HEK293T (cell line): Measurements from ENCODE around the gene SENP8.

Experiments used
- ARNT ChIP-seq: fragments of 450-650 bp; IDR thresholded peaks from 2 replicates; pipeline ENCODE4 v1.6.1; 2017; ENCODE audit warnings: mild to moderate bottlenecking
- BHLHE40 ChIP-seq: fragments of 450-650 bp; IDR thresholded peaks from 2 replicates; pipeline ENCODE4 v1.6.1; 2016; ENCODE audit warnings: mild to moderate bottlenecking, moderate library complexity, borderline replicate concordance
- ELF4 ChIP-seq: fragments of 450-650 bp; IDR thresholded peaks from 2 replicates; pipeline ENCODE4 v1.6.1; 2017; ENCODE audit warnings: antibody characterized with exemption
- FOXK2 ChIP-seq: fragments of 450-650 bp; IDR thresholded peaks from 2 replicates; pipeline ENCODE4 v1.6.1; 2016; ENCODE audit warnings: mild to moderate bottlenecking
- FOXM1 ChIP-seq: fragments of 450-650 bp; IDR thresholded peaks from 2 replicates; pipeline ENCODE4 v1.6.1; 2017; ENCODE audit warnings: mild to moderate bottlenecking, borderline replicate concordance
- HDGF ChIP-seq: fragments of 450-650 bp; IDR thresholded peaks from 2 replicates; pipeline ENCODE4 v1.6.1; 2017; ENCODE audit warnings: antibody characterized with exemption, borderline replicate concordance
- LEF1 ChIP-seq: fragments of 450-650 bp; IDR thresholded peaks from 2 replicates; pipeline ENCODE4 v1.6.1; 2017; ENCODE audit warnings: mild to moderate bottlenecking, borderline replicate concordance
- NFRKB ChIP-seq: fragments of 450-650 bp; IDR thresholded peaks from 2 replicates; pipeline ENCODE4 v1.6.1; 2016; ENCODE audit warnings: mild to moderate bottlenecking, moderate library complexity
- SP1 ChIP-seq: fragments of 450-650 bp; IDR thresholded peaks from 2 replicates; pipeline ENCODE4 v1.6.1; 2017
- SUZ12 ChIP-seq: fragments of 450-650 bp; IDR thresholded peaks from 2 replicates; pipeline ENCODE4 v1.6.1; 2016; ENCODE audit warnings: mild to moderate bottlenecking
- ZNF384 ChIP-seq: fragments of 450-650 bp; IDR thresholded peaks from 2 replicates; pipeline ENCODE4 v1.6.1; 2016
- TF ChIP-seq, protein P1 (sequence below): fragments of 450-650 bp; IDR thresholded peaks from 2 replicates; pipeline ENCODE4 v1.6.1; 2016

- TF ChIP-seq BHLHE40 (no peak), NFRKB (no peak), HDGF (no peak), SP1 (no peak), FOXM1 (no peak), LEF1 (no peak), ZNF384 (no peak), ELF4 (no peak), FOXK2 (no peak), SUZ12 (no peak), ARNT (no peak)
- TF ChIP-seq, protein P1, sequence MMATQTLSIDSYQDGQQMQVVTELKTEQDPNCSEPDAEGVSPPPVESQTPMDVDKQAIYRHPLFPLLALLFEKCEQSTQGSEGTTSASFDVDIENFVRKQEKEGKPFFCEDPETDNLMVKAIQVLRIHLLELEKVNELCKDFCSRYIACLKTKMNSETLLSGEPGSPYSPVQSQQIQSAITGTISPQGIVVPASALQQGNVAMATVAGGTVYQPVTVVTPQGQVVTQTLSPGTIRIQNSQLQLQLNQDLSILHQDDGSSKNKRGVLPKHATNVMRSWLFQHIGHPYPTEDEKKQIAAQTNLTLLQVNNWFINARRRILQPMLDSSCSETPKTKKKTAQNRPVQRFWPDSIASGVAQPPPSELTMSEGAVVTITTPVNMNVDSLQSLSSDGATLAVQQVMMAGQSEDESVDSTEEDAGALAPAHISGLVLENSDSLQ: no peak
Observed at GRCh38 chr15:72096796-72097195, 21.4 kb upstream of the SENP8 start.
